NCI-H146 treated with DMSO at 0.1 percent for 48 hours (cell line): Measurements from ENCODE around the gene MAP3K13.
"Not testable (repeated sequence)": the region's sequence is repeated elsewhere in the genome, so short reads cannot be mapped to it uniquely, and the experiment has no call there.

ENCODE experiments used
- DNase-seq: peaks from one replicate; lab custom pipeline; 2025; ENCODE audit not compliant: unreplicated experiment; lab: John Stamatoyannopoulos, UW

The MAP3K13 gene

DNA sequence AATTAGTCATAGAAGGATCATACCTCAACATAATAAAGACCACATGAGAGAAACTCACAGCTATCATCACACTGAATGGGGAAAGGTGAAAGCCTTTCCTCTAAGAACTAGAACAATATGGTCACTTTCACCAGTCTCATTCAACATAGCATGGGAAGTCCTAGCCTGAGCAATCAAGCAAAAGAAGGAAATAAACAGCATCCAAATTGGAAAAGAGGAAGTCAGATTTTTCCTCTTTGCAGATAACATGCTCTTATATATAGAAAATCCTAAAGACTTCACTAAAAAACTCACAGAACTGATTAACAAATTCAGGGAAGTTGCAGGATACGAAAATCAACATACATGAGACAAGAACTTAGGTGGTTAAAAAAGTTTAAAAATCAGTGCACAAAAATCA lies 24.7 kb downstream of the MAP3K13 start:
- no peak for DNase-seq

DNA sequence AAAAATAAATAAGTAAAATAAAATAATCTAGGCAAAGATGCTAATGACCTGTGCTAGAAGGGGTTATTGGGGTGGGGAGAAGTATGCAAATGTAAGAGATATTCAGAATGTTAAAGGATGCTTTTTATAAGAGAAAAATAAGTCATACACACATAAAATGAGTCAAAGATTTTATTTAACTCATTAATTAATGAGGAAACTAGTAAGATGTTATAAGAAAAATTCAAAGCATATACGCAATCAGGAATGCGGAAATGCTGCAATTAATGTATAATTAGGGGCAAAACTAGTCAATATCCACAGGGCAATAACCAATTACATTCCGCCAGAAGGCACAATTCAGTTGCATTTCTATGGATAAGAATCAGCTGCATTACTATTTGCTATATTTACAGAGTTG lies 30.1 kb downstream of the MAP3K13 start:
- no peak for DNase-seq

DNA sequence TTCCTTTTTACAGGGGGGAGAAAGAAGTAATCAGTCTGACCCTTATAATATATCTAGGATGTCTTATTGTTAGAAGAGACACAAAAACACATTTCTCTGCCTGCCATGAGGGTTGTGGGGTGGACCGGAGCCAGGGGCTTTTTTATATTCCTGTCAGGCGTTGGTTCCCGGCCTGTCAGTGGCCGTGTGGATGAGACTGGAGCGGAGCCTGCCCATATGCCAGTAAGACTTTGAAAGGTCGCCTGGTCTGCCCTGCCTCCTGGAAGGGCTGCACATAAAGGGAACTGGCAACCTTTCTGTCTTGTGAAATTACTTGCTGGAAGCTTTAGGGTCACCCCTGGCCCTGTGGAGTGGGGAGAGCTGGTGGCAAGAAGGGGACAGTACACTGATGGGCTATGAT lies 34.7 kb downstream of the MAP3K13 start:
- no peak for DNase-seq

DNA sequence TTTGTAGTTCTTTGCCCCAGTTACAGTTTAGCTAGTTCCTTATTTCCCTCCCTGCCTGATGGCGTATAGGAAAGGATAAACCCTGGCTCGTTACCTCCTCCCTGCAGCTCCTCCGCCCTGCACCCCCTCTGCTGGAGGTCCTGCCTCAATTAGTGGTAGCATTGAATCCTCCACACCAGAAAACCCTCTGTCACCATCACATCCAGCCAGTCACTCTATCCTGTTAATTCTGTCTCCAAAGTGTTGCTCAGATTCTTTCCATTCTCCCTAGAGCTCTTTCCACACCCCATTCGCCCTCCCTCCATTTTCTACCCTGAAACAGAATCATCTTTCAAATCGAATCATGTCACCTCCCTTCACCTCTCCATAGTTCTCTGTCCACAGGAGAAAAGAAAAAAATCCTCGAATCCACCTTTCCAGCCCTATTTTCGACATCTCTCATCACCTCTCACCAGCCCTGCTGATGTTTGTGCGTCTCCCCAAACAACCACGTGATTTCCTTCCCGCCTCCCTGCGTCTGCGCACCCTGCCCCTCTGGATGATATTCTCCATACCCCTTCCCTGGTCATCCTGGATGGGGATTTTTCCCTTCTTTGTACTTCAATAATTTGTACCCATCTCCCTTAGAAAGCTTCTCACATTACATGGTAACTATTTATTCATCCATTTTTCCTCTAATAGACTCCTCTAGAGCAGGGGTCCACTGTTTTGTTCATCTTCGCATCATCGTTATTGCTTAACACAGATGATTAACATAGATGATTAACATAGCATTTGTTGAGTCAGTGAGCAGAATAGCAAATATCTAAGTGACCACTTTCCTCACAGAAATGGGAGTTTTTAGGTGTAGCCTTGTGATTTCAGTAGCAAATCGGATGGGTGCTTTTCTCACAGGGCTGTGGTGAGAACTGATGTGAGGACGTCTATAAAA lies 37.1 kb downstream of the MAP3K13 start:
- no peak for DNase-seq

DNA sequence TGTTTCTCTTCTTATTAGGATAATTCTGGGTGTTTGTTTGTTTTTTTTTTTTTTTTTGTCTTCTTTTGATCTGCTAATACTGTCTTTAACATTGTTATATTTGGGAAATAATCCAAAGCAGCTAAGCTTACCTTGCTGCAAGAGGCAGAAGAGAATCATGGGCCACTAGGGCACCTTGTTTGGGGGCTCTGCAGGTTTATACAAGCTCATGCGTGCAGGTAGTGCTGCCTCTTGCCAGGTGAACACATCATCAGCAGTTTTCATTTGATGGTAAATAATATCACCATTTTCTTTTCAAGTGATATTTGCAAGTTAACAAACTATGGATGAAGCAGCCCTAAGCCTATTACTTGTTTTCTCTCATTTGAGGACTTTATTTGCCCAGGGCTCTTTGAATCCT lies 37.9 kb downstream of the MAP3K13 start:
- DNase-seq, result peak; percentile 50

DNA sequence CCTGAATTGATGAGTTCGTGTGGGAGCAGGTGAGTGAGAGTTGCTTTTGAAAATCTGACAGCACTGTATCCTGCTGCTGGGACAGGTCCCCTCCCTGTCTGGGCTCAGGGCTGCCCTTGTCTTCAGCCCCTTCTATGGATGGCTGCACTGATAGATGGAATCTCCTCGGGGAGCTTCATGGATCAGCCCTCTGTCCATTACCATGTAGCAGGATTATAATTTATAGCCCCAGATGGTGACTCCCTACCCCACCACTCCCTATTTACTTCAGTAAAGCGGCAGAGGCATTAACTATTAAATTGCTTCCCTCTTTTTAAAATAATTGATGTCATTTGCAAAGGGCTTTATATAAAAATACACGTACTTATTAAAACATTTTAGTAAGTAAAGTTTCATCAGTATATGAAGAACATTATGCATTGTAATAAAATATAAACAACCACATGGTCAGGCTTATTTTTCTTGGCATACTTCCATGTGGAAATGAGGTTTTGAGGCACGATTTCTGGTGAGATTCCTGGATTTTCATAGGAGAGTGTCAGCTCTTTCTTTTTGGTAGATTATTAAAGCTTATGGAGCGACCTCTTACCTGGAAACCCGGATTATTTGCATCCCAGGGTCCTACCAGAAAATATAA lies 38.5 kb downstream of the MAP3K13 start:
- DNase-seq, result no peak

DNA sequence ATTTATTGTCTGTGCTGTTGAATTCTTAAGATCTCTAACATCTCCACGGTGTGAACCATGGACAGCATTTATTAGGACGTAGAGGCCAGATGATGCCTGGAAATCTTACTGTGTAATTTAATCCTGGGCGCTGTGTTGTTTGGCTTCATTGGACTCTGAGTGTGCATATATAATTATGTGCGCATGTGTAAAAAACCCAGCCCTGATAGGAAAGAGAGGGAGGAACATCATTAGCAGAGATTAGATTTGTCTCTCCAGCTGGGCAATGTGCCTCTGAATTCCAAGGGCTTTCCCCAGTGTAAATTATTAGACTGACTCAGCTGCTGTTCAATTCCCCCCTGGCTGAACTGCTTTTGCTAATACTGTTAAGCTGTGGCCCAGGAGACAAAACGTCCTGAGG lies 39.6 kb downstream of the MAP3K13 start:
- peak; percentile 78 for DNase-seq

DNA sequence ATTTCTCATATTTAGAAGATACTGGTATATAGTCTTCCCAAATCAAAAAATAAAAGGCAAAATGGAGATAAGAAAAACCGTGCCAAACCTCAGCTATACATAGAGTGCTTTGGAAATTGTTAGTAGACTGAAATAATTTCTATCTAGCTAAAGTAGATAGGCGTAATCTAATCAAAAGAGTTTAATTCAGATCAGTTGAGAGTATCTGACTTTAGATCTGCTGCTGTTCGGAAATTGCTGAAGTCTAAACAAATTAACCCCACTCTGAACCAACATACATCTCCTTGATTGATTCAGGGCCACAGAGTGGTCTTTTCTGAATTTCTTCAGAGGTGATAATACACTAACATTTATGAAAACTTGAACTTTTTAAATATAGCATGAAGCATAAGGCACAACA lies 40.1 kb downstream of the MAP3K13 start:
- DNase-seq, result no peak

DNA sequence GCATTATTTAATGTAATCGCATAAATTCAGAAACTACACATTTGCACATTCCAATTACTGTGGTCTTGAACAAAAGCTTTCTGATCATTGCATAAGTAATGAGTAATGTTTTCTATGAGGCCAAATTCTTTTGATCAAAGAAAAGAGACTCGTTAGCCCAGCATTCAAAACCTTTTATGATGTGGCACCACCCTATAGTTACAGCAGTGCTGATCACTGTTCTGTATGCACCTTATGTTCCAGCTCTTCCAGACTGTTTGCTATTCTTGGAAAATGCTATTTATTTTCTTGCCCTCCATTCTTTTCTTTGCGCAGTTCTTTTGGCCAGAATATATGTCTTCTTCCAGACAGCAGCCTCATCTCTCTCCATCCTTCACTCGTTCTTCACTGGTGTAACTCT lies 42.3 kb downstream of the MAP3K13 start:
- no peak for DNase-seq

DNA sequence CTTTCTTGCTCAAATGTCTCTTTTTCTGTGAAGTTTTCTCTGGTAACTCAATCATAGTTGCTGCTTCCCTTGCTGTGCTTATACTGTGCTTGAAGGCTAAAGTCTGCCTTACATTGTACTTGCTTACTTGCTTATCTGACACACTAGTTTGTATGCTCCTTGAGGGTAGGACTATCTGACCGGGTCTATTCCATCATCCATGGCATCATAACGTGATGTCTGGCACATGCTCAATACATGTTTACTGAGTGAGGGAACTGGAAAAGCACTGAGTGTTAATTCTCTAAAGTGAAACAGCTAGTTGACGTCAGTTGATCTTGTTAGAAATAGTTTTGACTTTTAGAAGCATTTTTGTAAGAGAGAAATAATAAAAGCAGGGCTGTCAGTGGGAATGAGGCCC lies 42.7 kb downstream of the MAP3K13 start:
- no peak for DNase-seq

DNA sequence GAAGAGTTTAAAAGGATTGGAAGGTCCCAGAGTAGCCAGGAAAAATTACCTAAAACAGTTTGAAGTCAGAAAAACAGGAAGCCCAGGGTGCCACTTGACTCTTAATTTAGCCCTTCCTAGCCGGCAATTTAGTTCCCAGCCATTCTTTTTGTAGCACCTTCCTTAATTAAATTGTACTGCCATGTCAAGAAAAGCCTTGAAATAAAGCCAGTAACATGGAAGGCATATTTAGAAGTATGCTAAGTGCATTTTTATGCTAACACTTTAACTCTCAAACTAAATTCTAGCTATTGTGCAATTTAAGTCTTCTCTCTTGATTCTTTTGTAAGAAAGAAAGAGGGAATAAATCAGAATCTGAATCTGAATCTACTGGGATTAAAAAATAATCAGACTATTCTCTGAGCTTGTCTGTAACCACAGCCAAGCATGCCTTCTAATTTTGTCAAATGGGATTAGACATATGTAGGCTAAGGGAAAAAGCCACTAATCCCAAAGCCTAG lies 43.2 kb downstream of the MAP3K13 start:
- DNase-seq, result no peak

DNA sequence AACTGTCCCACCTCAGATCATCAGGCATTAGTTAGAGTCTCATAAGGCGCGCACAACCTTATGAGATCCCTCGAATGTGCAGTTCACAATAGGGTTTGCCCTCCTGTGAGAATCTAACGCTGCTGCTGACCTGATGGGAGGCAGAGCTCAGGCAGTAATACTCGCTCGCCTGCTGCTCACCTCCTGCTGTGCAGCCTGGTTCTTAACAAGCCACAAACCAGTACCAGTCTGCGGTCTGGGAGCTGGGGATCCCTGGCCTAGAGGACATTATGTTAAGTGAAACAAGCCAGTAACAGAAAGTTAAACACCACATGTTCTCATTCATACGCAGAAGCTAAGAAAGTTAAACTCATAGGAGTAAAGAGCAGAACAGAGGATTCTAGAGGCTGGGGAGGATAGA lies 47.0 kb downstream of the MAP3K13 start:
- no peak for DNase-seq

DNA sequence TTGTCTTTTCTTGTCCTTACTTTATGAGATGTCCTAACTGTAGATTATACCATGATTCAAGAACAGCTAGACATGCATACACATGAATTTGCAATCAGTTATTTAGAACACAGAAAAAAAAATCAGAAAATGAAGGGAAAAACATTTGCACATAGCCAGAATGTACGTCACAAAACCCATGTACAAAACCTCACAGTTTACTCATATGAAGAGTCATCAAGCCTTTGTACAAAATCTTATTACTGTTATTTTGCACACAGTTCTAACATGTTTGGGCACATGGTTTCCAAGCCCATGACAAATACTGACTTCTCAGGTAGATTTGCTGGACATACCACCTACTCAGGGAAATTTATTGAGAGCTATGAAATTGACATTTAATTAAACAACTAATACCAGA lies 48.2 kb downstream of the MAP3K13 start:
- no peak for DNase-seq

DNA sequence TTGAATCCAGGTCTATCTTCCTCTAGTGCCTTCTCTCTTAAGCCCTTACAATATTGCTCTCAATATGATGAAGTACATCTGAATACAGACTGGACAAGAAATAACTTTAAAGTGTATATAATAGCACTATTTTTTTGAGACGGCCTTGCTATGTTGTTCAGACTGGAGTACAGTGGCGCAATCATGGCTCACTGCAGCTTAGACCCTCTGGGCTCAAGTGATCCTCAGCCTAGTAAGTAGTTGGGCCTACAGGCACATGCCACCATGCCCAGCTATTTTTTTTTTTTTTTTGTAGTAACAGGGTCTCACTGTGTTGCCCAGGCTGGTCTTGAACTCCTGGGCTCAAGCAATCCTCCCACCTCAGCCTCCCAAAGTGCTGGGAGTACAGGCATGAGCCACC lies 53.6 kb downstream of the MAP3K13 start:
- DNase-seq, result no peak

DNA sequence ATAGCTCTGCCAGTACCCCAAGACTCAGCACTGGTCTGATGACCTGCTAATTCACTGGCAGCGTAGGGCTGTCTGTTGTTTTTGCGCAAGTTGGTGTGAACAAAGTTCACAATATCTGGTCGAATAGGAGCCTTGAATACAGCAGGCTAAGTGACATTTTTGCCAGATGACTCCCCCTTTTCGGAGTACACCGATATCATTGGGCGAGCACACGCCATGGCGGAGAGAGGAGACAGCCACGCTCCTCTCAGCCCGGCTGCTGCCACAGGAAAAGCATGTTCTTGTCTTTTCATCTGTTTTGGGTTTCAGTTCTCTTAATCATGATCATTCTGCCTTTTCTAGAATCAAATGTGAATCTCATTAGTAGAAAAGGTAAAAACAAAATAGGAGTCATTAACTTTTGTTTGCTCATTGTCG lies 55.6 kb downstream of the MAP3K13 start:
- DNase-seq, result not testable (repeated sequence)

DNA sequence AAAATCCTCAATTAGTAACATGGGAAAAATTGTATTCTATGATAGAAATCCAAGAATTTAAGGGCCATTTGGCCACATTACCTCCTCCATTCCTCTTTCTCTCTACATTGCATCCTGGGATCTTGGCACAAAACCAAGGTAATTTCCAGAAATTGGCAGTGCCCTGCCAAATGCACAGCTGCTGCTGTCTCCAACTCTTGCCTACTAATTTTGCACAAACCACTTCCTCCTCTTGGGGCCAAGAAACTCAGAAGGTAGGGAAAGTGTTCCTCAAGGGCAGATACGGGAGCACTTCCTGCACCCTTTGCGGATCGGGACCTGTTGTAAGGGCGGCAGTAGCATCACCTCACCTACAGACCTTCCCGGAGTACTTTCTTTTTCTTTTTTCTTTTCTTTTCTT lies 57.8 kb downstream of the MAP3K13 start:
- no peak for DNase-seq

DNA sequence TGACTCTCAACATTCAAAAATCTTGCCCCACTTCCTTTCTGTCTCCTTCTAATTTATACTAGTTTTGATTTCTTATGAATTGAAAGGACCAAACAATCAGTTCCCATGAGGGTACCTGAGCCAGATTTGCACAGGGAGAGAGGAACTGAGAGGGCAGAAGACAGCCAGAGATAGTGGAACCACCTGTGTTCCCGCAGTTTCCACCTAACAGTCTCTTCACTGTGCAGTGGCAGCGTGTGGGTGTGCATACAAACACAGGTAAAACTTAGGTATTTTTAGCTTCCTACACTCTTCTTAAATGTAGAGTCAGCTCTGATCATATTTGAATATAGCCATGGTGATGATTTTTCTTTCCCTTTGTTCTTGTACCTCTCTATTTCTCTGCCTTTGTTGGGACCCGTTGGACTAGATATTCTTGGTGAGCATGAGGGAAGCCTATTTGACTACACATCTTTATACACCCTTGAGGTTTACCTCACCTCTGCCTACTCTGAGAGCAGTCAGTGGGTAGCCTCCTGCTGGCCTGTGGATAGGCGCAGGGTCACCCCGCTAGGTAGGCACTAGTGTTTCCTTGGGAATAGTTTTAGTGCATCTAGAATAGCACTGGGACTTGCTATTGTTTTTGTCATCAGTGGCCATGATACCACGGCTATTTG lies 58.8 kb downstream of the MAP3K13 start:
- DNase-seq, result no peak

DNA sequence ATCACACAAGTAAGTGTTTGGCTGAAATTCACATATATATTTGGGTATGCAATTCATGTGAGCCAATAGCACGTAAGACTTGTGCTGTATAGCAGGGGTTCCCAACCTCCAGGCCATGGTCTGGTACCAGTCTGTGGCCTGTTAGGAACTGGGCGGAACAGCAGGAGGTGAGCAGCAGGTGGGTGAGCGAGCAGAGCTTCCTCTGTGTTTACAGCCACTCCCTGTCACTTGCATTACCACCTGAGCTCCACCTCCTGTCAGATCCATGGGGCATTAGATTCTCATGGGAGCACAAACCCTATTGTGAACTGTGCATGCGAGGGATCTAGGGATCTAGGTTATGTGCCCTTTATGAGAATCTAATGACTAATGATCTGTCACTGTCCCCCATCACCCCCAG lies 59.7 kb downstream of the MAP3K13 start:
- DNase-seq, result no peak

DNA sequence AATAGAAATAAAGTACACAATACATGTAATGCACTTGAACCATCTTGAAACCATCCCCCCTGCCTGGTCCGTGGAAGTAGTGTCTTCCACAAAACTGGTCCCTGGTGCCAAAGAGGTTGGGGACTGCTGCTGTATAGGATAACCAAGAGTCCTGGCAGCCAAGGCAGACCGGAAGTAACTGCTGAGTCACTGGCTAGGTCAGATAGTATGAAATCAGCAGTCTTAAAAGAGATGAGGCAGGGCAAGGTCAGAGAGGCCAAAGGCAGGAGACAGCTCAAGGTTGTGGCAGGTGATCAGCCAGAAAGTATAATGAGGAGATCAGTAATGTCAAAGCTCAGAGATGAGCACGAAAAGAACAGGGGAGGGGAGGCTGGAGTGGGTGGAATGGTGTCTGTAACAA lies 60.2 kb downstream of the MAP3K13 start:
- DNase-seq, result no peak

DNA sequence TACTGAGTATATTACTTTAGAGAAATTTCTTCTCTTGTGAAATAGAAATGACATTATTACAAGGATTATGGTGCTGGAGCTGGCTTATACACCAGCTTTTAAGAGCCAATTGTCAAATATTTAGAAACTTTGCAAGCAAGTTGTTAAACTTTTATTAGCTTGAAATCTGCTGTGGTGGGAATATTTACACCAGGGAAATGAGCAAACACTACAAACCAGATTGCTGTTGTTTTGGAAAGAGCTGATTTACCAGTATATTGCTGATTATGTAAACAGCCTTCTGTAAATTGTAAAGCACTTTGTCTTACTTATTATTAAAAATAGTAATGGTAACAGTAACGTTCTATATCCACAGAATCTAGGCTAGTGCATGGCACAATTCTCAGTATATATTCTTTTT lies 61.5 kb downstream of the MAP3K13 start:
- no peak for DNase-seq

DNA sequence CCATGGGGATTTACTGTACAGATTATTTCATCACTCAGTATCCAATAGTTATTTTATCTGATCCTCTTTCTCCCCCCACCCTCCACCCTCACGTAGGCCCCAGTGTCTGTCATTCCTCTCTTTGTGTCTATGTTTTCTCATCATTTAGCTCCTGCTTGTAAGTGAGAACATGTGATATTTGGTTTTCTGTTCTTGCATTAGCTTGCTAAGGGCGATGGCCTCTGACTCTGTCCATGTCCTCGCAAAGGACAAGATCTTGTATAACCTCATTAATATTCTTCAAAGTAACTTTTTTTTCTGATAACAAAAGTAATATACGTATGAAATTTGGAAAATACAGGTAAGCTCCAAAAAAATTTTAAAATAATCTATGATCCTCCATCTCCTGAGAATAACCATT lies 67.4 kb downstream of the MAP3K13 start:
- DNase-seq, result no peak
